GM23338 (cell line): ENCODE results near the gene ADCYAP1. TPM values are rescaled to one million over a fixed set of nuclear protein-coding genes. Genes with fewer than 3 reads are reported as not detected.

ENCODE experiments used
- ATAC-seq: fragments of 200-7000 bp; cut with Tn5 transposase; 3 replicates; pipeline ENCODE4 v1.9.1; 2020
- DNase-seq: peaks from one replicate; pipeline ENCODE4 v3.0.0-alpha.2; 2015; ENCODE audit warnings: low spot score
- H2AFZ ChIP-seq: fragments of 200-600 bp; sonication (generic); 2 replicates; pipeline ENCODE4 v1.8.0; 2016; ENCODE audit warnings: antibody characterized with exemption, mild to moderate bottlenecking, moderate library complexity
- H3F3A ChIP-seq: fragments of 200-600 bp; sonication (generic); replicated peaks from 2 replicates; pipeline ENCODE4 v1.8.0; 2017; ENCODE audit warnings: antibody characterized with exemption, mixed run types, low read depth
- H3K27ac ChIP-seq: fragments of 200-600 bp; sonication (generic); 2 replicates; pipeline ENCODE4 v1.6.1; 2016; ENCODE audit warnings: low read depth
- H3K27me3 ChIP-seq: fragments of 200-600 bp; sonication (generic); 2 replicates; pipeline ENCODE4 v1.8.0; 2016; ENCODE audit warnings: mild to moderate bottlenecking, mixed run types, moderate library complexity; ENCODE audit not compliant: insufficient read depth
- H3K36me3 ChIP-seq: fragments of 200-600 bp; sonication (generic); 2 replicates; pipeline ENCODE4 v1.8.0; 2016; ENCODE audit warnings: mild to moderate bottlenecking; ENCODE audit not compliant: insufficient read depth
- H3K4me1 ChIP-seq: fragments of 200-600 bp; sonication (generic); 2 replicates; pipeline ENCODE4 v1.8.0; 2016; ENCODE audit warnings: mild to moderate bottlenecking, moderate library complexity; ENCODE audit not compliant: insufficient read depth
- H3K4me2 ChIP-seq: fragments of 200-600 bp; sonication (generic); 2 replicates; pipeline ENCODE4 v1.7.1; 2017; ENCODE audit warnings: mixed run types
- H3K4me3 ChIP-seq: fragments of 200-600 bp; sonication (generic); 2 replicates; pipeline ENCODE4 v1.6.1; 2016; ENCODE audit warnings: mixed run types
- H3K79me2 ChIP-seq: fragments of 200-600 bp; sonication (generic); replicated peaks from 2 replicates; pipeline ENCODE4 v1.8.0; 2017; ENCODE audit warnings: mild to moderate bottlenecking; ENCODE audit not compliant: insufficient read depth
- H3K9me2 ChIP-seq: fragments of 200-600 bp; sonication (generic); 2 replicates; pipeline ENCODE4 v1.8.0; 2017; ENCODE audit not compliant: insufficient read depth
- H4K20me1 ChIP-seq: fragments of 200-600 bp; sonication (generic); replicated peaks from 2 replicates; pipeline ENCODE4 v1.8.0; 2017; ENCODE audit warnings: mild to moderate bottlenecking; ENCODE audit not compliant: insufficient read depth
- H3K27ac Mint-ChIP-seq: 2 replicates; pipeline ENCODE4 v1.8.0; 2020; ENCODE audit warnings: inconsistent platforms, mild to moderate bottlenecking, moderate library complexity, mixed read lengths
- H3K27me3 Mint-ChIP-seq: 3 replicates; pipeline ENCODE4 v1.8.0; 2022; ENCODE audit warnings: low read depth, mild to moderate bottlenecking, moderate library complexity, mixed read lengths, inconsistent platforms; ENCODE audit not compliant: insufficient read depth, poor library complexity
- H3K36me3 Mint-ChIP-seq: 3 replicates; pipeline ENCODE4 v1.8.0; 2021; ENCODE audit warnings: low read depth, mild to moderate bottlenecking, inconsistent platforms, moderate library complexity, mixed read lengths
- H3K4me1 Mint-ChIP-seq: 3 replicates; pipeline ENCODE4 v1.8.0; 2020; ENCODE audit warnings: mild to moderate bottlenecking, inconsistent platforms, mixed read lengths
- H3K4me3 Mint-ChIP-seq: 3 replicates; pipeline ENCODE4 v1.8.0; 2021; ENCODE audit warnings: moderate library complexity, mild to moderate bottlenecking, inconsistent platforms, mixed read lengths
- H3K9me3 Mint-ChIP-seq: 3 replicates; pipeline ENCODE4 v1.8.0; 2020; ENCODE audit warnings: moderate library complexity, mild to moderate bottlenecking, inconsistent platforms, mixed read lengths
- EZH2 ChIP-seq: fragments of 200-600 bp; sonication (generic); IDR thresholded peaks from one replicate; pipeline ENCODE4 v1.8.0; 2017; ENCODE audit warnings: antibody characterized with exemption, mild to moderate bottlenecking, low read depth; ENCODE audit not compliant: unreplicated experiment
- JUNB ChIP-seq: IDR thresholded peaks from one replicate; pipeline ENCODE4 v1.6.1; 2016; ENCODE audit warnings: antibody characterized with exemption; ENCODE audit not compliant: unreplicated experiment
- POLR2AphosphoS5 ChIP-seq: IDR thresholded peaks from 2 replicates; pipeline ENCODE4 v1.6.1; 2016; ENCODE audit warnings: antibody characterized with exemption, low read depth
- REST ChIP-seq: IDR thresholded peaks from one replicate; pipeline ENCODE4 v1.6.1; 2018; ENCODE audit warnings: antibody characterized with exemption; ENCODE audit not compliant: unreplicated experiment
- STAT1 ChIP-seq: IDR thresholded peaks from one replicate; pipeline ENCODE4 v1.6.1; 2016; ENCODE audit warnings: antibody characterized with exemption; ENCODE audit not compliant: unreplicated experiment
- polyA plus RNA-seq: library from polyadenylated mRNA; unstranded; fragments of >200 nt; fragmentation: Nextera tagmentation; extraction: Ambion mirVana; gene quantifications from 2 replicates; pipeline ENCODE4 v1.2.1, GENCODE V29; 2016
- total RNA-seq: library from RNA; depleted of rRNA; stranded (reverse); fragments of >200 nt; shearing (Covaris generic); gene quantifications from 2 replicates; pipeline ENCODE4 v1.2.3, GENCODE V29; 2014

The ADCYAP1 gene
- total and polyA plus RNA-seq, 2 experiments from 2014 or later: not detected

- H3K4me1 Mint-ChIP-seq: peaks cover 23% of the 10 kb centered on the region
- TF ChIP-seq EZH2: peak; percentile 98
- TF ChIP-seq JUNB: no peak
Measured at GRCh38 chr18:905948-906415, 1.3 kb downstream of the ADCYAP1 start.

GRCh38 chr18:906416-907114 lies 1.9 kb downstream of the ADCYAP1 start:
- Histone ChIP-seq H3K9me2 (no peaks in the 10 kb centered on the region), H3K4me3 (peak overlapping the region; percentile 76), H2AFZ (peak overlapping the region; percentile 96), H3K27me3 (peaks cover 100% of the 10 kb centered on the region), H3K4me2 (peak overlapping the region; percentile 97), H3K4me1 (peaks cover 23% of the 10 kb centered on the region), H3K79me2 (no peaks in the 10 kb centered on the region), H3K36me3 (no peaks in the 10 kb centered on the region), H3F3A (0 out of 2 replicates have a peak, but pooled peaks cover 12% of the 10 kb centered on the region), H3K27ac (no peak overlapping the region), H4K20me1 (peaks cover 18% of the 10 kb centered on the region)
- Mint-ChIP-seq H3K27ac (no peak overlapping the region), H3K9me3 (peaks cover 3% of the 10 kb centered on the region; the same call in 2 of the 3 replicates), H3K4me3 (peak overlapping the region; percentile 68), H3K27me3 (peaks cover 95% of the 10 kb centered on the region), H3K4me1 (peaks cover 19% of the 10 kb centered on the region), H3K36me3 (no peaks in the 10 kb centered on the region; the same call in 2 of the 3 replicates)
- ATAC-seq: peak; percentile 38
- DNase-seq: peak; percentile 91
- TF ChIP-seq EZH2: peak; percentile 88
- TF ChIP-seq STAT1: no peak

More at GRCh38 chr18:905948-906415, 1.3 kb downstream of the ADCYAP1 start:
- H2AFZ ChIP-seq: peak overlapping the region; percentile 96
- peak overlapping the region; percentile 76 for H3K4me3 ChIP-seq
- H3K79me2 ChIP-seq: no peaks in the 10 kb centered on the region
- 0 out of 2 replicates have a peak, but pooled peaks cover 12% of the 10 kb centered on the region for H3F3A ChIP-seq
- H3K4me1 ChIP-seq: peaks cover 23% of the 10 kb centered on the region
- H3K4me2 ChIP-seq: peak overlapping the region; percentile 97
- Mint-ChIP-seq H3K36me3 (no peaks in the 10 kb centered on the region; the same call in 2 of the 3 replicates), H3K4me3 (peak overlapping the region; percentile 68), H3K27me3 (peaks cover 94% of the 10 kb centered on the region), H3K27ac (no peak overlapping the region), H3K9me3 (peaks cover 3% of the 10 kb centered on the region; the same call in 2 of the 3 replicates)
- peaks cover 18% of the 10 kb centered on the region for H4K20me1 ChIP-seq
- peaks cover 100% of the 10 kb centered on the region for H3K27me3 ChIP-seq
- no peaks in the 10 kb centered on the region for H3K36me3 ChIP-seq
- DNase-seq (peak; percentile 46), ATAC-seq (peak; percentile 15)
- H3K27ac ChIP-seq: no peak overlapping the region
- H3K9me2 ChIP-seq: no peaks in the 10 kb centered on the region

- Histone ChIP-seq H4K20me1 (peaks cover 18% of the 10 kb centered on the region), H3K79me2 (no peaks in the 10 kb centered on the region), H3K4me2 (peak overlapping the region; percentile 97), H3K36me3 (no peaks in the 10 kb centered on the region), H2AFZ (peak overlapping the region; percentile 96), H3K27me3 (peaks cover 100% of the 10 kb centered on the region), H3K9me2 (no peaks in the 10 kb centered on the region), H3K27ac (no peak overlapping the region), H3K4me1 (peaks cover 21% of the 10 kb centered on the region), H3F3A (0 out of 2 replicates have a peak, but pooled peaks cover 12% of the 10 kb centered on the region), H3K4me3 (peak overlapping the region; percentile 76)
- Mint-ChIP-seq H3K27me3 (peaks cover 93% of the 10 kb centered on the region), H3K9me3 (peaks cover 3% of the 10 kb centered on the region; the same call in 2 of the 3 replicates), H3K4me1 (peaks cover 19% of the 10 kb centered on the region), H3K36me3 (no peaks in the 10 kb centered on the region; the same call in 2 of the 3 replicates), H3K4me3 (peak overlapping the region; percentile 68), H3K27ac (no peak overlapping the region)
- ATAC-seq (peak; percentile 19), DNase-seq (peak; percentile 61)
- TF ChIP-seq REST: no peak
- TF ChIP-seq POLR2AphosphoS5: no peak
- peak; percentile 12 for TF ChIP-seq EZH2
Measured at GRCh38 chr18:907115-907884, 2.6 kb downstream of the ADCYAP1 start.
